Subcutaneous abdominal adipose tissue (tissue), 5 donors: ENCODE measurements around the gene RNF175.

Experiments
- H3K27ac ChIP-seq: one replicate; pipeline ENCODE4 v1.7.0; 2013; ENCODE audit warnings: low read depth, mild to moderate bottlenecking, inconsistent platforms, low read length, moderate library complexity
- H3K27me3 ChIP-seq, 5 donors: one replicate each; pipeline ENCODE4 v1.7.0; 2013; ENCODE audit warnings: low read length in 5 of 5, inconsistent platforms in 1 of 5; ENCODE audit not compliant: control insufficient read depth in 5 of 5, insufficient read depth in 4 of 5
- H3K36me3 ChIP-seq, 5 donors: one replicate each; pipeline ENCODE4 v1.7.0; 2013; ENCODE audit warnings: low read length in 5 of 5; ENCODE audit not compliant: control insufficient read depth in 5 of 5, insufficient read depth in 5 of 5
- H3K4me1 ChIP-seq, 5 donors: one replicate each; pipeline ENCODE4 v1.7.0; 2013; ENCODE audit warnings: low read length in 5 of 5, mild to moderate bottlenecking in 3 of 5, moderate library complexity in 1 of 5; ENCODE audit not compliant: control insufficient read depth in 5 of 5, insufficient read depth in 5 of 5
- H3K4me3 ChIP-seq, 5 donors: one replicate each; pipeline ENCODE4 v1.7.0; 2013; ENCODE audit warnings: low read length in 5 of 5, low read depth in 1 of 5
- H3K9ac ChIP-seq, 5 donors: one replicate each; pipeline ENCODE4 v1.7.0; 2013; ENCODE audit warnings: low read length in 5 of 5, mild to moderate bottlenecking in 4 of 5, moderate library complexity in 3 of 5
- H3K9me3 ChIP-seq, 5 donors: one replicate each; pipeline ENCODE4 v1.7.0; 2013; ENCODE audit warnings: low read length in 5 of 5; ENCODE audit not compliant: control insufficient read depth in 5 of 5
- donor health status: healthy.
- donor health status: healthy.
- donor health status: healthy.
- donor health status: healthy.
- donor health status: healthy.

Gene RNF175

GRCh38 chr4:153759407-153760316 is at the start of gene RNF175:
Gene RNF175 (minus strand): TSS chr4:153760024. CDS start chr4:153759862, 162 bp downstream.
- Histone ChIP-seq H3K27me3 (peaks cover 5 to 14% (median 8%) of the 10 kb centered on the region in 5 donors), H3K36me3 (no peaks in the 10 kb centered on the region), H3K9ac (no peak within 1 kb of the TSS), H3K4me3 (peak within 1 kb of the TSS; percentile 47 to 65 (median 64)), H3K9me3 (peaks cover 0 to 3% (median 0%) of the 10 kb centered on the region in 5 donors), H3K27ac (no peak within 1 kb of the TSS), H3K4me1 (peaks cover 0 to 16% (median 11%) of the 10 kb centered on the region in 5 donors)

- H3K4me3 ChIP-seq, result no peak overlapping the region
- H3K27ac ChIP-seq, result no peak overlapping the region
- no peaks in the 10 kb centered on the region for H3K27me3 ChIP-seq
- no peaks in the 10 kb centered on the region for H3K36me3 ChIP-seq
- H3K4me1 ChIP-seq, result peaks cover 0 to 5% (median 0%) of the 10 kb centered on the region in 5 donors
- no peak overlapping the region for H3K9ac ChIP-seq
- no peaks in the 10 kb centered on the region for H3K9me3 ChIP-seq
These were observed 49.5 kb upstream of the RNF175 start for GRCh38 chr4:153809307-153809706.

DNA sequence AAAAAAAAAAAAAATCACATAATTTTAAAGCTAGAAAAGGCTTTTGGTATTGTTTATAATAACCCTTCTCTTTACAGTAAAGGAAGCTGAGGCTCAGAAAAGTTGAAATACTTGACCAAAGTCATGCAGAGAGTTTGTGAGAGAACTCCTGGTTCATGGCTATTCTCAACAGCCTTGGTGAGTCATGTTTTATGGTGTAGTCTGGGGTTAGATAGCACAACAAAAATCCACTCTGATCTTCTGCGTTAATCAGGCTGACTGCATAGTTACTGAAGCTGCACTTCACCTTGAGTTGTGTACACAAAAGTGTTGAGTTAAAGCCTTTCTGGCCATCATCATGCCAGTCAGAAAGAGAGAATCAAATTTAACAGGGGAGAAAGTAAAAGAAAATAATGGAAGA is 48.4 kb upstream of the RNF175 start:
- H3K4me3 ChIP-seq, result no peak overlapping the region
- H3K27me3 ChIP-seq, result no peaks in the 10 kb centered on the region
- no peak overlapping the region for H3K27ac ChIP-seq
- H3K36me3 ChIP-seq, result no peaks in the 10 kb centered on the region
- H3K9me3 ChIP-seq, result no peaks in the 10 kb centered on the region
- H3K9ac ChIP-seq, result no peak overlapping the region
- H3K4me1 ChIP-seq, result peaks cover 0 to 5% (median 0%) of the 10 kb centered on the region in 5 donors

DNA sequence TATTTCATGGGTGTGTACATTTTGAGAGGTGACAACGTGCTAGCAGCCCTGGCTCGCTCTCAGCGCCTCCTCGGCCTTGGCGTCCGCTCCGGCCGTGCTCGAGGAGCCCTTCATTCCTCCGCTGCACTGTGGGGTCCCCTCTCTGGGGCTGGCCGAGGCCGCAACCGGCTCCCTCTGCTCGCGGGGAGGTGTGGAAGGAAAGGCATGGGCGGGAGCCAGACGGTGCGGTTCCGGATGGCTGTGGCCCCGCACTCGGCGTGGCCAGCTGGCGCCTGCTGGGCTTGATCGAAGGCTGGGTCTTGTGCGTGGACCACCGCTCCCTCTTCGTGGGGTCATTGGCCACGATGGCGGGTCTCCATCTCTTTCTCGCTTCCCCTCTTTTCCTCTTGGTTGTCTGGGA is 46.2 kb upstream of the RNF175 start:
- no peak overlapping the region for H3K4me3 ChIP-seq

GRCh38 chr4:153804722-153805121 is 44.9 kb upstream of the RNF175 start:
- H3K27ac ChIP-seq, result no peak overlapping the region
- no peaks in the 10 kb centered on the region for H3K36me3 ChIP-seq
- H3K9ac ChIP-seq, result no peak overlapping the region
- peaks cover 0 to 8% (median 0%) of the 10 kb centered on the region in 5 donors for H3K4me1 ChIP-seq
- no peaks in the 10 kb centered on the region for H3K9me3 ChIP-seq
- no peaks in the 10 kb centered on the region for H3K27me3 ChIP-seq
- H3K4me3 ChIP-seq, result no peak overlapping the region

More for the DNA sequence above, 46.2 kb upstream of the RNF175 start:
- no peak overlapping the region for H3K27ac ChIP-seq
- H3K9me3 ChIP-seq, result no peaks in the 10 kb centered on the region
- H3K36me3 ChIP-seq, result no peaks in the 10 kb centered on the region
- H3K27me3 ChIP-seq, result no peaks in the 10 kb centered on the region
- H3K4me1 ChIP-seq, result peaks cover 0 to 8% (median 0%) of the 10 kb centered on the region in 5 donors
- no peak overlapping the region for H3K9ac ChIP-seq

- Histone ChIP-seq H3K27ac (no peak overlapping the region), H3K27me3 (no peaks in the 10 kb centered on the region), H3K4me1 (peaks cover 0 to 12% (median 2%) of the 10 kb centered on the region in 5 donors)
These were observed 39.9 kb upstream of the RNF175 start for GRCh38 chr4:153799694-153800074.

GRCh38 chr4:153798901-153799693 is 39.3 kb upstream of the RNF175 start:
- H3K4me3 ChIP-seq, result no peak overlapping the region
- H3K27ac ChIP-seq, result no peak overlapping the region
- no peak overlapping the region for H3K9ac ChIP-seq
- H3K4me1 ChIP-seq, result peaks cover 0 to 12% (median 2%) of the 10 kb centered on the region in 5 donors
- no peaks in the 10 kb centered on the region for H3K36me3 ChIP-seq
- H3K9me3 ChIP-seq, result no peaks in the 10 kb centered on the region
- H3K27me3 ChIP-seq, result no peaks in the 10 kb centered on the region

More at GRCh38 chr4:153799694-153800074, 39.9 kb upstream of the RNF175 start:
- Histone ChIP-seq H3K4me3 (no peak overlapping the region), H3K9me3 (no peaks in the 10 kb centered on the region), H3K36me3 (no peaks in the 10 kb centered on the region), H3K9ac (no peak overlapping the region)

- Histone ChIP-seq H3K27ac (no peak overlapping the region), H3K36me3 (no peaks in the 10 kb centered on the region), H3K27me3 (no peaks in the 10 kb centered on the region), H3K9me3 (no peaks in the 10 kb centered on the region), H3K4me3 (no peak overlapping the region), H3K9ac (no peak overlapping the region), H3K4me1 (peaks cover 0 to 12% (median 2%) of the 10 kb centered on the region in 5 donors)
These were observed 38.6 kb upstream of the RNF175 start for GRCh38 chr4:153798420-153798819.

GRCh38 chr4:153794006-153794405 is 34.2 kb upstream of the RNF175 start:
- peaks cover 15 to 40% (median 28%) of the 10 kb centered on the region in 5 donors for H3K27me3 ChIP-seq
- H3K9me3 ChIP-seq, result no peaks in the 10 kb centered on the region
- H3K4me1 ChIP-seq, result peaks cover 3 to 40% (median 36%) of the 10 kb centered on the region in 5 donors
- no peak overlapping the region for H3K9ac ChIP-seq
- H3K27ac ChIP-seq, result no peak overlapping the region
- no peaks in the 10 kb centered on the region for H3K36me3 ChIP-seq
- no peak overlapping the region for H3K4me3 ChIP-seq
